Activated CD8-positive, alpha-beta memory T cell treated with anti-CD3 and anti-CD28 coated beads, Interleukin-2, amount 50 U/mL, for 24 hours (primary cell): ENCODE measurements around the gene RIPK4.

Experiments used
- DNase-seq: peaks from one replicate; pipeline ENCODE4 v3.0.0-alpha.2; 2020; ENCODE audit errors: extremely low read depth

RIPK4 gene

DNA sequence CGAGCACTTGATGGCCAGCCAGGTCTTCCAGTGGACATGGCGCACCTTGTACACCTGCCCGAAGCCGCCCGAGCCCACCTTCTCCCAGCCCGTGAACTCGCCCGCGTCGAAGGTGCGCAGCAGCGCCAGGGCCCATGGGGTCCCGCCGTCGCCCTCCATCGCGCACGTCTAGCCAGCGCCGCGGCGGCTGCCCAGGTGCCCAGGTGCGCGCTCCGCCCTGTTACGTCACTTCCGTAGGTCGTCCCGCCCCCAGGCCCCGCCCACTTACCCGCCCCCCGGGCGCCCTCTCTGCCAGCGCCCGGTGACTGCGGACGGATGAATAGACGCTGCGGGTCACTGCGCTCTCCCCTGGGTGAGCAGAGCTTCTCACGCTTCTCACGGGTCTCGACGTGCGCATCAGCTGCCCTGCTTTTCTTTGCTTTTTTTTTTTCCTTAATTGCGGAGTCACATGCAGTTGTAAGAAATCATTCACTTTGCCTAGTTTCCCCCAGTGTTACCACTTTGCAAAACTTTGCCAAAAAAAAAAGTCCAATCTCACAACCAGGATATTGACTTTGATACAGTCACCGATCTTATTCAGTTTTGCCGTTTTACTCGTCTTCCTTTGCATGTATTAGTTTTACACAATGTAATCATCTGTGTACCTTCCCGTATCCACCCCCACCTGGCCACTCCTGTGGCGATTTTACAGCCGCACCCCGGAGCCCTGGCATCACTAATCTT lies at the start of gene RIPK4:
RIPK4 (minus strand) TSS at position 170 of the 723 bp plus-strand sequence; CDS start at position 159, 11 bp downstream.
- DNase-seq: peak; percentile 12

DNA sequence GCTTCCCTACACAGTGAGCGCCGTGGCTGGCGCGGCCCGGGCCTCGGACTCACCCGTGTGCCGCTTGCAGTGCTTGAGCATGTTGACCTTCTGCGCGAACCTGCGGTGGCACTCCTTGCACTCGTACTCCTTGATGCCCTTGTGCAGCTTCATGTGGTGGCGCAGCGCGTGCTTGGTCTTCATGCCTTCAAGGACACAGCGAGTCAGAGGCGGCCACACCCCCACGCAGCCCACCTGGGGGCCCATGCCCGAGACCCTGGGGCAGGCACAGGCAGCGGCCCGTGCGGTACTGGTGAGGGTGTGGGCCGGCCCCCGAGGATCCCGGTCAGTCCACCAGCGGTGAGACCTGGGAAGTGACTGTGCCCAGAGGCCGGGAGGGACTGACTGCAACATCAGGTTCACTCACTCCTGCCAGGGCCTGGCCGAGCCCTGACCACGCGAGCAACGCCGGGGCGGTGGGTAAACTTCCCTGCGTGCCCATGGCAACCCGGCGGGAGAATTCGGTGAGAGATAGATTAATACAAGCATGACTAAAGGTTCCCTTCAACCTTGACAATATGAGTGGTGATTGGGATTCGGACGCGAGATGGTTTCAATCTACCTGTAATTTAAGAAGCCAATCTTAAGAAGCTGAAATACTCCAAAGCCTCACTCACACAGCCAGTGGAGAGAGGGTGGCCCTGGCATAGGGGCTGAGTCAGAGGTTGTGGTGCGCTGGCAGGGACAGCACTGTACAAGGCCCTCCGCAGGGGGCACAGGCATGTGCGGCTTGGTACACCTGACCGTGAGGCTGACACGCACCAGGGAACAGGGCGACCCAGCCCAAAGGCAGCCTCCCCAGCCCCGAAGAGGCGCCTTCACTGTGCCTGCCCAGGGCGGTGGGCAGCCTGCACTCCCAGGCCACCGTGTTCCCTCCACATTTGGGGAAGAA lies 49.1 kb upstream of the RIPK4 start:
- DNase-seq: no peak

DNA sequence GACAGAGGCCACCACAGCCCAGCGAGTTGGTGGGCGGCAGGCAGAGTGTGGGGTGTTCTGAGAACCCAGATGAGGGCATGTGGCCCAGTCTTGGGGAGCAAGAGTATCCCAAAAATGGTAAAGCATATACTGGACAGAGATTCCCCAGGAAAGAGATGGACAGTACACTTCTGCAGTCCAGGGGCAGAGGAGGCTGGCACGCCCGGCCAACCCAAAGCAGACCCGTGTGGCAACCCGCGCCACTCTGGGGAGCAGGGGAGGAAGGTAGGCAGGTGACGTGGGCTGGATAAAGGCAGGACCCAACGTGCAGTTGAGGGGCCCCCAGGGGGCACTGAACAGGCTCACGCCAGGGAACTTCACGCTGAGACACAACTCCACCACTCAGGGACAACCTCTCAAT lies 46.4 kb upstream of the RIPK4 start:
- no peak for DNase-seq

DNA sequence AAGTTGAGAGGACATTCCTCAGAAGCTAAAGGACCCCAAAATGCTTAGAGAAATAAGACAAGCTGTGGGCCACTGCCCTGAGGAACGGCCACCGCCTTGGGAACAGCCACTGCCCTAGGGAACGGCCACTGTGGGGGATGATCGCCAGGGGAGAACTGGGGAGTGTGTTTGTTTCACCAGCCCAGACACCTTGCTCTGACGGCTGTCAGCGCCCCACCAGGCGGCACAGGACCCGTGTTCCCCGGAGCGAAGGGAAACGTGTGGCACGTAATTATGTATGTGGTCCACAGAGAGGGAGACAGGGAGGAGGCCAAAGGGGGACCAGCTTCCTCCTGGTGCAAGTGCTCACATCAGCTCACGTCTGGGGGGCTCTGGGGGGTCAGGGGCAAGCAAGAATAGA lies 45.8 kb upstream of the RIPK4 start:
- no peak for DNase-seq

DNA sequence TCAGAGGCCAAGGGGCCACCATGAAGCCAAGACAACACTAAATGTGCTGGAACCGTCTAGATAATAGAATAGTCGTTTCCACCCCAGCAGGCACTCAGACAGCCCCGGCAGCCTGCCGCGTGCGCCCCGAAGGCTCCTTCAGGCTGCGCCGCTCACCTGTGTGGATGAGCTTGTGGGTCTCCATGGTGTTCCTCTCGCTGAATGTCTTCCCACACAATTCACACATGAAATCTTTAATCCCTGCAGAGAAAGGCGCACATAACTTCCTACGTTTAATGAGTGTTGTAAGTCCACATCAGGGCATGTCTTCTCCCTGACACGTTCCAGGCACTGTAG lies 43.7 kb upstream of the RIPK4 start:
- no peak for DNase-seq

DNA sequence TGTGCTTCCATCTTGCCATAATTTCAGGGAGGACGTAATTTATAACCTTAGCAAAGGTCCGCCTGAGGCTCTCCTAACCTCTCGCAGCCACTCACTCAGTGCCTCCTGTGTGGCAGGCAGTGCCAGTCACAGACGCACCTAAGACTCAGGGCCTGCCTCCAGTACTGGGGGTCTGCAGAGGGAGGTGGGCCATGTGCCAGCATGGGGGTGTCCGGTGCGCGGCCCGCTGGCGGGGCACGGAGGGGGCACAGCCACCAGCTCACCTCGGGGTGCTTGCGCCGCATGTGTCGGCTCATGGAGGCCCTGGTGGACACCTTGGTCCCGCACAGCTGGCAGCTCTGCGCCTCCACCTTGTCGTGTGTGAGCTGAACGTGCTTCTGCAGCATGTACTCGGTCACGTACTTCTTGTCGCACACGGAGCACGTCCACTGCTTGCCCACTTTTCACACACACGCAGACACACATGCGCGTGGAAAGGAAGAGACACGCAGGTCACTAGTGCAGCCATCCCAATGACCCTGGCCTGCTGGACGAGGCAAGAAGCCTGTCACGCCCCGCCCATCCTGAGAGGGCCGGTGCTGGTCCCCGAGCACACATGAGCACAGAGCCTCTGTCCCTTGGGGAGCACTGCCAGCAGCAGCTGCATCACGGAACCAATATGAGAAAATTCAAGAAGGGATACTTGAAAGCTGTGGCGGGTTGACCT lies 43.2 kb upstream of the RIPK4 start:
- no peak for DNase-seq

DNA sequence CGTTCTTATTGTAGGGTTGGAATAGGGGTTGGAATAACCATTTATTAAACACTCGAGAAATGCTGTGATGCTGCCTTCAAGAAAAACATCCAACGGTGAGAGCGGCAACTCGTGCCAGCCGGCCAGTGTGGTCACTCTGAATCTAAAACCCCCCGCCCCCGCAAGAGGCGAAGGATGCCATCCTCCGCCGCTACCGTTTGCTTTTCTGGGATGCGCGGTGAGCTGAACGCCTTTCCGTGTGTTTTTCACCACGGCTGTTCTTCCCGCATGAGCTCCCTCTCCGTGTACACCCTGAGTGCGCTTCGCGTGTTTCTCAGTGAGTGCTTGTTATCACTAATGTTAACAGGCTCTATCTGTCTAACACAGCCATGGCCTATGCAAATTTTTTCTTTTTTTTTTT lies 42.0 kb upstream of the RIPK4 start:
- DNase-seq: no peak

DNA sequence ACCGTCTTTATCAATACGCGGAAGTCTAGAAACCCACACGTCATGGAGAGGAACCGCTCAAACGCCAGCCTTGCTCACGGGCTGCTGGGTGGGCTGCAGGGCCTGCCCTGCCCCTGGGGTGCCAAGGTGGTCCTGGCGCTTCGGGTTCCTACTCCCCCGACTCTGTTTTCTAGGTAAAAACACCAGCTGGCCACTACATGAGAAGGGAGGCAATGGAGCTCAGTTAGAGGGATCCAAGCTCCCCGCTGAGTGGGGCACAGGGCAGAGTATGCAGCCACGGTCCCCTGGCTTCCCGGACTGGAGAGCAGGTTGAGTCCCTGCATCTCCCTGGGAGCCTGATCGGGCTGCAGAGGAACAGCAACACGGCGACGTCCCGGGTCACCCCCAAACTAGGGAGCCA lies 41.2 kb upstream of the RIPK4 start:
- no peak for DNase-seq

DNA sequence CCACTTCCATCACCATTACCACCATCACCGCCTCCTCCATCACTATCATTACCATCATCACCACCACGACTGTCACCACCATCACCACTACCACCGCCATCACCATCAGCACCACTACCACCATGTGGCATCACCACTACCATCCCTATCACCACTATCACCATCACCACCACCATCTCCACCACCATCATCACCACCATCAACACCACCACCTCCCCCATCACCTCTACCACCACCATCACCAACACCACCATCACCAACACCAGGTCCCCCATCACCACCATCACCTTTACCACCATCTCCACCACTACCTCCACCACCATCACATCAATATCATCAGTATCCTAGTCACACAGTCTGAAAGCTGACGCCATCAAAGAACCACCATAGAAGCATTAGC lies 39.9 kb upstream of the RIPK4 start:
- no peak for DNase-seq

DNA sequence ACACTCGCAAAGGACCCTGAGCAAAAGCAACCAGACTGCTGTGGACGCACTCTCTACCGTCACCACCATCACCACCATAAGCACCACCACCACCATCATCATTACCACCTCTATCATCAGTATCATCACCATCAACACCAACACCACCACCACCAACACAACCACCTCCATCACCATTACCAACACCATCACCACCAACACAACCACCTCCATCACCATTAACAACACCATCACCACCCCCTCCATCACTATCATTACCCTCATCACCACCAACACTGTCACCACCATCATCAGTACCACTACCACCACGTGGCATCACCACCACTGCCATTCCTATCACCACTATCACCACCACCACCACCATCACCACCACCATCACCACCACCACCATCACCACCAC lies 38.8 kb upstream of the RIPK4 start:
- no peak for DNase-seq

DNA sequence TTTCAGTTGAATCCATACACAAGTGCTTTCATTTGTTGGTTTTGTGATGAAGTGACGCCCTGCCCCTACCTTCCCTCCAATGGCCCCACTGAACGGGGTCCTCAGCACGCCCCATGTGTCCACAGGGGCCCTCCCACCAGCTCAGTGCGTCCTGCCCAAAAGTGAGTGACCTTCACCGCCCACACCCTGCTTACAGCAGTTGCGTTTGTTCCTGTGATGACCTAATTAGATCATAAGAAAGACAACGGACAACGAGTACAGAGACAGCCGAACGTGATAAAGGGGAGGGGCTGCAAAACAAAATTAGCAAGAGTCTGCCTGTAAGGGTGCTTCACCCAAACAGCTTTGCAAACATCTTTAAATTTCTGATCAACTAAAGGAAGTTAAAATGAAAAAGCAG lies 38.2 kb upstream of the RIPK4 start:
- DNase-seq: no peak

DNA sequence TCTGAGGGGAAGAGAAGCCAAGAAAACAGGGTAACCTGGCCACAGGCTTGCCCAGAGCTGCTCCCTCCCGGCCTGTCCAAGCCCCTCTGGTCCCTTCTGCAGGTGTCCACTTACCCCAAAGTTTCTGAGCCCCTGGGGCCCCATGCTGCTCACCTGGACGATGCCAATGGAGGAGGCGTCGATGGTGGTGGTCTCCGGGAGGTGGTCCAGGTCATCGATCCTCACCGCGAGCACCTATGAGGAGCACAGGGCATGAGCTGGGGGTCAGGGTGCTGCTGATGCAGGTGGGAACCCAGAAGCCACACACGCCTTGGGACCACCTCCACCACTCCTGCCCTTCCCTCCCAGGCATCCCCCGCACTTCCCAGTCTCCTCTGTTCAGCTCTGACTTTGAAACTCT lies 37.5 kb upstream of the RIPK4 start:
- DNase-seq: no peak

DNA sequence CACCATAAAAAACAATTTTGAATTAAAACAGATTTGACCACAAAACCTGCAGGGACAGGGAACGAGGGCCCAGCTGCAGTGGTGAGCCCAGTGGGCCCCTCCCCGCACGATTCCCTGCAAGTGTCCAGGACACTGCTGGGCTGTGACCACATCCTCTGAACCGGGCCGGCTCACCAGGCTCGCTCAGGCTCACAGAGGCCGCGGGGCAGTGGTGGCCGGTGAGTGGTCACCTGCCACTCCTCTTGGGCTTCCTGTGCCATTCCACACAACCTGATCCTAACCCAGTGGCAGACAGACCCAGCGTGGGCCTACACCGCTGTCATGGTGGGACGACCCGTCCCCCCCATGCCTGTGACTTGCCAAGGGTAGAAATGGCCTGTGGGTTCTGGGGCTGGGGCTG lies 36.5 kb upstream of the RIPK4 start:
- no peak for DNase-seq

DNA sequence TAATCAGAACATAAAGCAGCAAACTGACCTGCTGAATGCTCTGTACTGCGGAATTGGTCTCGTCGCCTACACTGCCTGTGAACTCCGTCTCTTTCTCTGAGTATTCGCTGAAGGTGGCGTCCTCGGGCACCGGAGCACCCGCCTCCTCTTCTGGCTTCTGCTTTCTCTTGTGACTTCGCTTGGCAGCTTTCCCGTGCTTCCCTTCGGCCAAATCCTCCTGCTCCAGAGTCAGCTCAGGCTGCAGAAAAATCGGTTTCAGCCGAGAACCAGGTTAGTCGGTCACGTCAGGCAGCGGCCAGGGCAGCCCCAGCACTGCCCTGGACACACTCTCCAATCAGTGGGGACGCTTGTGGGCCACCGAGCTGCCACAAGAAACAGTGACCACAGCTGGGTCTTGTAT lies 35.8 kb upstream of the RIPK4 start:
- DNase-seq: no peak

DNA sequence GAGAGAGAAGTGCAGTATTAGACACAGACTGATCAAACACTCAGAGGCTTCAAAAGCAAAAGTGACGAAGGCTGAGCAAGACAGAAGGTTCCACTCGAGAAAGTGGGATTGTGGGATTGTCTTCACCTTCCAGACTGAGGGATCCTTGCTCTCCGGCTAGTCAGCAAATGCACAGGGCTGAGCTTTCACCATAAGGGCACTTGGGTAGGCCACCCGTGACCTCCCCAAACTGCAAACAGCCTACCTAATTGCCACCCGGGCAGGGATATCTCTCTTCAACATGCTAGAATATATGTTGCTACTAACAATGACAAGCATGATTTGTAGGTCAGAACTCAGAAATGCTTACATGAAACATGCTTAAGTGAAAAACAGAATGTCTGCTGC lies 35.3 kb upstream of the RIPK4 start:
- DNase-seq: no peak

DNA sequence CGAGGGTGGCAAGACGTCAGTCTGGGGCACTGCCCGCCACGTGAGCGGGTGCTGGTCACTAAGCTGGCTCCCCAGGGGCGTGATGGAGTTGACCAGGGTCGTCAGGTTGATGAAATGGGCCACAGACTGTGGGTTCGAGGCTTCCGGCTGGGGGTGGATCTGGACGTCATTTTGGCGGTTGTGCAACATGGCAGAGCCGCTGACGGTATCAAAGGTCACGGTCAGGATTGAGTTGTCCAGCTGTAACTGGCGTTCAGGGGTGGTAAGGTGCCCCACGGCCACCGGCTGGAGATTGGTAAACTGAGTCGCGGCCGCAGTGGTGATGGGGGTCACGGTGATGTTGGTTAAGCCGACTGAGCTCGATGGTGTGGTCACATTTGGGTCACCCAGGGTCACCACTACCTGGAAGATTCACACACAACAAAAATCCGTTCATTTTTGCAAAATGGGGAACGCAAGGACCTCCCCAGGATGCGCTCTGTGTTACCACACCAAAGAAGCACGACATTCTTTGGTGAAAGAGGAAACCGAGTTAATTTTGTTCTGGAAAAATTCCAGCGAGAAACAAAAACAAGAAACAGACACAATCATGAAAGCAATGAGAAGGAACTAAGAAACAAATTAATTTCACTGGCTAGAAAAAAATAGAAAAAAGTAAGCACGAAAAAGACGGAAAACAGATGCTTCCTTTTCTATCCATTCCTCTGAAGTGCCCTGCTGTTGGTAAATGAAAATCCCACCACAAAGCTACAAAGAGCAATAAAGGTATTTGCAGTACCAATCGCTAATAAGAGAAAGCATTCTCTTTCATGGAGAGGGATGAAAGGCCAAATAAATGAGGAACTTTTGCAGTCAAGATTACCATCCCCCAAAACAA lies 34.7 kb upstream of the RIPK4 start:
- DNase-seq: no peak

DNA sequence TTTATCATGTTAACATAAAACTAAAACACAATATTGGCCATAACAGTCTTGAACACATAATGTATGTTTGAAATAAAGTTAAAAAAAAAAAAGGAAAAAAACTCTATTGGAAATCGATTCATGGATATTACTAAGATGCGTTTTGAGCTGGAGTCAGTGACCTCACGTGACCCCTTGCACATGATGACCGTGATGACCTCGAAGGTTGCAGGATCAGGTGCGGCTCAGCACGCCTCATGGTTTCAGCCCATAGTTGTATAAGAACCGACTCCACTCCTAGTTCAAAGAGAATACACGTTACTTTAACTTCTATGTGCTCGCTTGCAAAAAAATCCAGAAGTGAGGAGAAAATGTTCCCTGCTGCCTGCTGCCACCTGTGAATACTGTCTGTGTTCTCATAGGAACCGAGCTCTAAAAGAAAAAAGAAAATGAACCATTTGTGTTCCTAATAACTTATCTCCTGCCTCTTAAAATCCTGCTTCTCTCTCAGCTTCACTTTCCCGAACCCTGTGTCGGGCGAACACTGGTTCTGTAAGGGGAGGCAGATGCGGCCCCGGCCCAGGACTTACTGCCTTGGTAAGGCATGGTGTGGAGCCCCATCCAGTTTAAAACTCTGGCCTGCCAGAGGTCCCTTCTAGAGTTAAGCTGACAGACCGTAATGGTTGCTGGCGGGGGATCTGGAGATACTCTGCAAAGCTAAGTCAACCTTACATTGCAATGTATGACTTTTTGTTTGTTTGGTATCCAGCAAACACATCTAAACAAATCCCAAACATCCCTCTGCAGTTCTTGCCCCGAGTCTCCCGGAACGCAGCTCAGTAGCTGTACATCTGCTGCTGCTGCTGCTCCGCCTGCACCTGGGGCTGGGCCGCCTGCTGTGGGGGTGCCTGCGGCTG lies 33.8 kb upstream of the RIPK4 start:
- DNase-seq: no peak

DNA sequence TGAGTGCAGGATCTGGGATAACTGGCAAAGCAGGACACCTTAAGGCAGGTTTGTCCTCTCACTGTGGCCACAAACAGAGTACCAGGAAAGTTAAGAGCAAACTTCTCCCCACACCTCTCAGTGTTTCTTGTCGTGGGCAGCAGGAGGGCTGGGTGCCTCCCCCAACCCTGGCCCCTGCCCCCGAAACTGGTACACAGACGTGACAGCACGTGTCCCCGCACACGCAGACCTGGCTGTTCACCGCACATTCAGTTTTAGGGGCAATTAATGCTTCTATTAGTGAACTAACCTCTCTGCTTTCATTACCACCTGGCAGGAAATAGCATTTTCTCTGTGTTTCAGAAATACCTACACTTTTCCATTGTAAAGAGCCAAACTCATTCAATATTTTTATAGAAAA lies 32.9 kb upstream of the RIPK4 start:
- no peak for DNase-seq

DNA sequence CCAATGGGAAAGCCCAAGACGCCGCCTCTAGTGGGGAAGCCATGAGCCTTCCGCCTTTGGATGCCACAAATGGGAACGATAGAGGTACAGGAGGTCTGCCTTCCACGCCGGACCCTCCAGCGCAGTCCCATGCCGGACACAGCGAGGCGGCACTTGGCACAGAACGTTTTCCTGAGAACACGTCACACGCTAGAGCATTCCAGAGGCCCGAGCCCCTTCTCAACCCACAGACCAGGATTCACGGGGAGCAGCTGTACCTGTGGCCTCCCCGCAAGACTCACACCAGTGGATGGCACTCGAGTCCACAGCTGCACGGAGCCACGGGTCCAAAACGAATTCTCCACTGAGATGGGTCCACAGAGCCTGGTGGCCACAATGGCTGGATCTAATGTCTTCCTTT lies 31.5 kb upstream of the RIPK4 start:
- DNase-seq: no peak

DNA sequence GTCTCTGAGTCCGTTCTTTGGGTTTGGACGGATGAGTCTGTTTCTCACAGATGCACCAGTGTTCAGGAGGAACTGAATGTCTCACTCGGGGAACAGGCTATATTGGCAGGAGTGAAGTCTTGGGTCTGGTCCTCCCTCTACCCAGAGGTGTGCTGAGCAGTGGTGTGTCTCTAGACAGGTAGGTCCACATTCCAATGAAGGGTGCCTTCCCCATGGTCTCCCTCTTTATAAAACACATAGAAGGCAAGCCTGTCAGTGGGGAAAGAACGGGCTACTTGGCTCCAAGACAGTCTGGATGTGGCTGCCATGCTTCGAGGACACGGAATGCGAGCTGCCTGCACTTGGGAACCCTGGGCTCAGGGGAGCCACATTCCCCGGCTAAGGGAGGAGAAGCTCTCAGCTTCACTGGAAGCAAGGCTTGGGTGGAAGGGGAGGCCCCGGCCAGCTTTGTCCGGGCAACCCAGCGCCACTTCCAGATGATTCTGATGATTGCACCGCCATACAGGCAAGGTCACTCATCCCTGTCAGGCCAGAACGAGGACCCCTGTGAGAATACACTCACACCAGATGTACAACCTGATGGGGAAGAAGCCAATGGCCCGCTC lies 29.7 kb upstream of the RIPK4 start:
- no peak for DNase-seq
